H9 (cell line): ENCODE data around the gene ATP11B. TPM values are rescaled to one million over a fixed set of nuclear protein-coding genes. Genes with fewer than 3 reads are reported as not detected.

ENCODE experiments used
- DNase-seq: peaks from one replicate; pipeline ENCODE4 v3.0.0-alpha.2; 2017
- H2AFZ ChIP-seq: one replicate; pipeline ENCODE4 v1.6.1; 2013; ENCODE audit warnings: mild to moderate bottlenecking, low read length, control low read depth, moderate library complexity
- H2AK5ac ChIP-seq: 2 replicates; pipeline ENCODE4 v1.6.1; 2013; ENCODE audit warnings: low read length, control low read depth, mixed read lengths; ENCODE audit not compliant: insufficient read length
- H2BK120ac ChIP-seq: one replicate; pipeline ENCODE4 v1.6.1; 2013; ENCODE audit warnings: low read depth, mild to moderate bottlenecking, low read length, control low read depth, inconsistent platforms; ENCODE audit not compliant: poor library complexity, severe bottlenecking
- H2BK12ac ChIP-seq: 2 replicates; pipeline ENCODE4 v1.6.1; 2013; ENCODE audit warnings: low read length, control low read depth, mixed read lengths, low read depth; ENCODE audit not compliant: insufficient read length
- H2BK15ac ChIP-seq: 2 replicates; pipeline ENCODE4 v1.6.1; 2013; ENCODE audit warnings: low read depth, low read length, control low read depth
- H2BK20ac ChIP-seq: one replicate; pipeline ENCODE4 v1.6.1; 2013; ENCODE audit warnings: low read depth, mild to moderate bottlenecking, low read length, control low read depth, inconsistent platforms; ENCODE audit not compliant: poor library complexity, severe bottlenecking
- H2BK5ac ChIP-seq: 2 replicates; pipeline ENCODE4 v1.6.1; 2013; ENCODE audit warnings: low read length, control low read depth, mixed read lengths; ENCODE audit not compliant: insufficient read length
- H3K14ac ChIP-seq: 2 replicates; pipeline ENCODE4 v1.6.1; 2013; ENCODE audit warnings: low read length, control low read depth; ENCODE audit not compliant: insufficient read depth
- H3K18ac ChIP-seq: 2 replicates; pipeline ENCODE4 v1.6.1; 2013; ENCODE audit warnings: low read depth, mild to moderate bottlenecking, mixed read lengths, low read length, control low read depth; ENCODE audit not compliant: insufficient read length
- H3K23ac ChIP-seq: 2 replicates; pipeline ENCODE4 v1.6.1; 2013; ENCODE audit warnings: low read length, control low read depth, mixed read lengths, low read depth; ENCODE audit not compliant: insufficient read length
- H3K23me2 ChIP-seq: 2 replicates; pipeline ENCODE4 v1.6.1; 2013; ENCODE audit warnings: low read depth, mild to moderate bottlenecking, mixed read lengths, low read length, control low read depth; ENCODE audit not compliant: insufficient read length, poor library complexity, severe bottlenecking
- H3K27ac ChIP-seq: 2 replicates; pipeline ENCODE4 v1.5.1; 2013; ENCODE audit warnings: low read length, control low read depth, mixed read lengths, low read depth; ENCODE audit not compliant: insufficient read length
- H3K27me3 ChIP-seq: 2 replicates; pipeline ENCODE4 v1.6.1; 2013; ENCODE audit warnings: low read length, control low read depth, inconsistent platforms; ENCODE audit not compliant: insufficient read depth
- H3K4ac ChIP-seq: 2 replicates; pipeline ENCODE4 v1.6.1; 2013; ENCODE audit warnings: low read depth, mild to moderate bottlenecking, control low read depth, inconsistent platforms, low read length, moderate library complexity
- H3K4me1 ChIP-seq: 2 replicates; pipeline ENCODE4 v1.6.1; 2013; ENCODE audit warnings: low read length, control low read depth, inconsistent platforms; ENCODE audit not compliant: insufficient read depth
- H3K4me2 ChIP-seq: 2 replicates; pipeline ENCODE4 v1.6.1; 2013; ENCODE audit warnings: low read length, control low read depth, mixed read lengths; ENCODE audit not compliant: insufficient read length, insufficient read depth
- H3K56ac ChIP-seq: 2 replicates; pipeline ENCODE4 v1.6.1; 2013; ENCODE audit warnings: low read depth, mild to moderate bottlenecking, mixed read lengths, low read length, control low read depth; ENCODE audit not compliant: insufficient read length
- H3K79me1 ChIP-seq: 2 replicates; pipeline ENCODE4 v1.6.1; 2013; ENCODE audit warnings: low read depth, mild to moderate bottlenecking, moderate library complexity, low read length, control low read depth, inconsistent platforms; ENCODE audit not compliant: insufficient read depth, poor library complexity, severe bottlenecking
- H3K79me2 ChIP-seq: 2 replicates; pipeline ENCODE4 v1.6.1; 2013; ENCODE audit warnings: low read length, control low read depth, inconsistent platforms; ENCODE audit not compliant: insufficient read depth
- H3K9ac ChIP-seq: 2 replicates; pipeline ENCODE4 v1.6.1; 2013; ENCODE audit warnings: low read length, control low read depth, mixed read lengths; ENCODE audit not compliant: insufficient read length; ENCODE audit errors: extremely low read depth
- H3K9me3 ChIP-seq: one replicate; pipeline ENCODE4 v1.6.1; 2013; ENCODE audit warnings: low read depth, low read length, inconsistent platforms; ENCODE audit not compliant: control insufficient read depth
- H3T11ph ChIP-seq: one replicate; pipeline ENCODE4 v1.6.1; 2013; ENCODE audit warnings: mild to moderate bottlenecking, low read length, control low read depth, inconsistent platforms
- H4K20me1 ChIP-seq: one replicate; pipeline ENCODE4 v1.6.1; 2013; ENCODE audit not compliant: control insufficient read depth, insufficient read length, insufficient read depth
- H4K5ac ChIP-seq: 2 replicates; pipeline ENCODE4 v1.6.1; 2013; ENCODE audit warnings: low read depth, mild to moderate bottlenecking, mixed read lengths, low read length, control low read depth; ENCODE audit not compliant: insufficient read length
- H4K8ac ChIP-seq: replicated peaks from 2 replicates; pipeline ENCODE4 v1.6.1; 2013; ENCODE audit warnings: low read length, control low read depth, mixed read lengths, low read depth; ENCODE audit not compliant: insufficient read length
- H4K91ac ChIP-seq: 2 replicates; pipeline ENCODE4 v1.6.1; 2013; ENCODE audit warnings: low read depth, mild to moderate bottlenecking, moderate library complexity, mixed read lengths, low read length, control low read depth; ENCODE audit not compliant: insufficient read length
- H3K27ac Mint-ChIP-seq, 3 experiments: 2 replicates in 2 of 3; 3 replicates in 1 of 3; pipeline ENCODE4 v1.8.0; 2020 to 2021; ENCODE audit warnings: mixed read lengths in 3 of 3, mild to moderate bottlenecking in 1 of 3, moderate library complexity in 1 of 3
- H3K27me3 Mint-ChIP-seq: 2 replicates; pipeline ENCODE4 v1.8.0; 2021; ENCODE audit warnings: low read depth, mild to moderate bottlenecking, moderate library complexity, mixed read lengths
- H3K36me3 Mint-ChIP-seq, 3 experiments: 2 replicates in 2 of 3; 3 replicates in 1 of 3; pipeline ENCODE4 v1.8.0; 2020 to 2021; ENCODE audit warnings: low read depth in 3 of 3, mixed read lengths in 3 of 3; ENCODE audit not compliant: insufficient read depth in 1 of 3
- H3K4me1 Mint-ChIP-seq, 2 experiments: 2 replicates each; pipeline ENCODE4 v1.8.0; 2020; ENCODE audit warnings: mixed read lengths in 2 of 2
- H3K4me3 Mint-ChIP-seq, 2 experiments: 2 replicates in 1 of 2; 3 replicates in 1 of 2; pipeline ENCODE4 v1.8.0; 2020 to 2021; ENCODE audit warnings: mild to moderate bottlenecking in 2 of 2, mixed read lengths in 2 of 2, moderate library complexity in 1 of 2
- H3K9me3 Mint-ChIP-seq, 2 experiments: 2 replicates in 1 of 2; 3 replicates in 1 of 2; pipeline ENCODE4 v1.8.0; 2020; ENCODE audit warnings: mild to moderate bottlenecking in 2 of 2, mixed read lengths in 2 of 2, moderate library complexity in 1 of 2
- WGBS: extraction: QIAGEN DNeasy Blood & Tissue Kit; methylation state at CpG from one replicate; pipeline ENCODE4 v1.1.7; 2013; ENCODE audit warnings: missing lambda C conversion rate, low lambda C conversion rate, mixed read lengths; ENCODE audit not compliant: insufficient read length; ENCODE audit errors: extremely low coverage; 5-methylcytosine and 5-hydroxymethylcytosine counted together
- total RNA-seq: library from RNA; stranded (reverse); gene quantifications from 2 replicates; pipeline ENCODE4 v1.2.1, GENCODE V29; 2021
- TF ChIP-seq, protein P1 (sequence below): fragments of 200-600 bp; sonication (generic); conservative IDR thresholded peaks from 3 replicates; pipeline ENCODE4 v1.8.0; 2021; ENCODE audit warnings: antibody characterized with exemption, mild to moderate bottlenecking

Gene ATP11B
- total RNA-seq, 1 experiment from 2014 or later, result 30.0 TPM

DNA sequence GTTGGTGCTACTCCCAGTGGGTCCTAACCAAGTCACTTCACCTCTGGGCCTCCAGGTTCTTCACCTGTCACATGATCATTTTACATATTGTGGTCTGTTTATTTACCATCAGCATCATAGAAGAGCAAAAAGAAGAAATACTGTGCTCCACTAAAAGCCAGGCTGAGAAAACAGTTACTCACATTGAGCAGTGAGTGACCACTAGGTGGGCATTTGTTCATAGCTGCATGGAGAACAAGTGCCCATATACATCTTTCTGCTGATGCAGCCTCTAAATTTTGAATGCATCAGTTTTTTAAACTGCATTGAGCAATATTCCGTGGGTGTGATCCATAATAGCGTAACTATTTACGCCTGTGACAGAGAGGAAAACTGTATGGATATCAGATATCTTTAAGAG, 110.9 kb downstream of the ATP11B start:
- H4K91ac ChIP-seq, result no peak overlapping the region
- no peak overlapping the region for H3T11ph ChIP-seq
- peaks cover 2 to 6% of the 10 kb centered on the region in 2 experiments; a peak in 1 of 4 replicates for H3K4me1 Mint-ChIP-seq
- no peaks in the 10 kb centered on the region for H3K27me3 Mint-ChIP-seq
- no CpG with 5 or more reads among the region's 3 CpGs for WGBS
- no peaks in the 10 kb centered on the region for H3K9me3 Mint-ChIP-seq
- no peak overlapping the region for H2BK120ac ChIP-seq
- H4K20me1 ChIP-seq, result no peaks in the 10 kb centered on the region
- no peak overlapping the region for H2BK5ac ChIP-seq
- no peak for DNase-seq
- H2BK20ac ChIP-seq, result no peak overlapping the region
- H3K4me1 ChIP-seq, result no peaks in the 10 kb centered on the region
- H3K79me1 ChIP-seq, result no peaks in the 10 kb centered on the region
- H3K4ac ChIP-seq, result no peak overlapping the region
- no peak overlapping the region for H3K4me2 ChIP-seq
- no peak overlapping the region for H3K9ac ChIP-seq
- H2BK15ac ChIP-seq, result no peak overlapping the region
- H3K18ac ChIP-seq, result no peak overlapping the region
- H4K5ac ChIP-seq, result no peak overlapping the region
- no peak overlapping the region for H3K23ac ChIP-seq
- H3K79me2 ChIP-seq, result no peaks in the 10 kb centered on the region
- H4K8ac ChIP-seq, result no peak overlapping the region
- no peaks in the 10 kb centered on the region for H3K9me3 ChIP-seq
- H2BK12ac ChIP-seq, result no peak overlapping the region
- no peak overlapping the region for H3K56ac ChIP-seq
- H3K23me2 ChIP-seq, result no peaks in the 10 kb centered on the region
- no peak overlapping the region for H3K27ac ChIP-seq
- no peak overlapping the region for H3K4me3 Mint-ChIP-seq
- H3K27me3 ChIP-seq, result no peaks in the 10 kb centered on the region
- TF ChIP-seq, protein P1, sequence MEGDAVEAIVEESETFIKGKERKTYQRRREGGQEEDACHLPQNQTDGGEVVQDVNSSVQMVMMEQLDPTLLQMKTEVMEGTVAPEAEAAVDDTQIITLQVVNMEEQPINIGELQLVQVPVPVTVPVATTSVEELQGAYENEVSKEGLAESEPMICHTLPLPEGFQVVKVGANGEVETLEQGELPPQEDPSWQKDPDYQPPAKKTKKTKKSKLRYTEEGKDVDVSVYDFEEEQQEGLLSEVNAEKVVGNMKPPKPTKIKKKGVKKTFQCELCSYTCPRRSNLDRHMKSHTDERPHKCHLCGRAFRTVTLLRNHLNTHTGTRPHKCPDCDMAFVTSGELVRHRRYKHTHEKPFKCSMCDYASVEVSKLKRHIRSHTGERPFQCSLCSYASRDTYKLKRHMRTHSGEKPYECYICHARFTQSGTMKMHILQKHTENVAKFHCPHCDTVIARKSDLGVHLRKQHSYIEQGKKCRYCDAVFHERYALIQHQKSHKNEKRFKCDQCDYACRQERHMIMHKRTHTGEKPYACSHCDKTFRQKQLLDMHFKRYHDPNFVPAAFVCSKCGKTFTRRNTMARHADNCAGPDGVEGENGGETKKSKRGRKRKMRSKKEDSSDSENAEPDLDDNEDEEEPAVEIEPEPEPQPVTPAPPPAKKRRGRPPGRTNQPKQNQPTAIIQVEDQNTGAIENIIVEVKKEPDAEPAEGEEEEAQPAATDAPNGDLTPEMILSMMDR, result peak; percentile 57
- H3K27ac Mint-ChIP-seq, result no peak overlapping the region
- peaks cover 0 to 5% (median 3%) of the 10 kb centered on the region in 3 experiments; a peak in 1 of 7 replicates for H3K36me3 Mint-ChIP-seq
- no peak overlapping the region for H2AK5ac ChIP-seq
- no peak overlapping the region for H3K14ac ChIP-seq
- no peak overlapping the region for H2AFZ ChIP-seq
